Left ventricle myocardium inferior (tissue), 1 donor: ENCODE measurements around the gene PANK4. TPM values are rescaled to one million over a fixed set of nuclear protein-coding genes. Genes with fewer than 3 reads are reported as not detected.

ENCODE experiments used
- DNase-seq: peaks from one replicate; pipeline ENCODE4 v3.0.0-alpha.2; 2020
- H3K27ac ChIP-seq: fragments of 200-600 bp; replicated peaks from 2 replicates; pipeline ENCODE4 v1.8.0; 2021
- H3K27me3 ChIP-seq: fragments of 200-600 bp; 2 replicates; pipeline ENCODE4 v1.8.0; 2021; ENCODE audit warnings: low read depth
- H3K36me3 ChIP-seq: fragments of 200-600 bp; 2 replicates; pipeline ENCODE4 v1.8.0; 2021
- H3K4me1 ChIP-seq: fragments of 200-600 bp; 2 replicates; pipeline ENCODE4 v1.8.0; 2021
- H3K4me3 ChIP-seq: fragments of 200-600 bp; 2 replicates; pipeline ENCODE4 v1.8.0; 2021; ENCODE audit warnings: mild to moderate bottlenecking, moderate library complexity
- H3K9me3 ChIP-seq: fragments of 200-600 bp; replicated peaks from 2 replicates; pipeline ENCODE4 v1.8.0; 2021
- CTCF ChIP-seq: fragments of 200-600 bp; IDR thresholded peaks from 2 replicates; pipeline ENCODE4 v1.8.0; 2021; ENCODE audit warnings: antibody characterized with exemption, mild to moderate bottlenecking, borderline replicate concordance
- intact Hi-C: fragments of 100-400 bp; cut with micrococcal nuclease; formaldehyde crosslinking; loops from one replicate; pipeline ENCODE4 v1.11.0; 2022
- total RNA-seq: library from RNA; stranded (reverse); fragmentation: NEBNext Ultra II Directional; extraction: Animal tissue kit (Norgen Biotek cat#: 25700); gene quantifications from one replicate; pipeline ENCODE4 v1.2.1, GENCODE V29; 2021
- donor health status: DM: no; HTN: yes; CAD: no; lungs with severe emphysema.

Gene PANK4
- total RNA-seq, 1 donor from 2014 or later: 42.8 TPM

- peaks cover 23% of the 10 kb centered on the region for H3K36me3 ChIP-seq
- peaks cover 31% of the 10 kb centered on the region for H3K27me3 ChIP-seq
- TF ChIP-seq CTCF: no peak
- H3K4me3 ChIP-seq: no peak overlapping the region
- no peak overlapping the region for H3K27ac ChIP-seq
- DNase-seq: no peak
- peaks cover 10% of the 10 kb centered on the region for H3K4me1 ChIP-seq
- H3K9me3 ChIP-seq: no peaks in the 10 kb centered on the region
- intact Hi-C loops: no loop called here
Measured at GRCh38 chr1:2564006-2564814, 37.8 kb upstream of the PANK4 start.

- peaks cover 27% of the 10 kb centered on the region for H3K27me3 ChIP-seq
- no peaks in the 10 kb centered on the region for H3K9me3 ChIP-seq
- intact Hi-C loops: no loop called here
- H3K27ac ChIP-seq: no peak overlapping the region
- no peak for DNase-seq
- peaks cover 33% of the 10 kb centered on the region for H3K36me3 ChIP-seq
- H3K4me3 ChIP-seq: no peak overlapping the region
- no peak for TF ChIP-seq CTCF
- H3K4me1 ChIP-seq: peaks cover 20% of the 10 kb centered on the region
Measured at GRCh38 chr1:2563205-2563604, 36.8 kb upstream of the PANK4 start.

GRCh38 chr1:2561898-2562895 is 35.8 kb upstream of the PANK4 start:
- Histone ChIP-seq H3K36me3 (peaks cover 35% of the 10 kb centered on the region), H3K27me3 (peaks cover 23% of the 10 kb centered on the region), H3K4me3 (no peak overlapping the region), H3K9me3 (no peaks in the 10 kb centered on the region), H3K27ac (no peak overlapping the region), H3K4me1 (peaks cover 31% of the 10 kb centered on the region)
- peak; percentile 42 for TF ChIP-seq CTCF
- no peak for DNase-seq
- intact Hi-C loops: no loop called here

GRCh38 chr1:2561446-2561845 is 35.0 kb upstream of the PANK4 start:
- no peak overlapping the region for H3K4me3 ChIP-seq
- H3K9me3 ChIP-seq: no peaks in the 10 kb centered on the region
- peaks cover 19% of the 10 kb centered on the region for H3K27me3 ChIP-seq
- H3K4me1 ChIP-seq: peaks cover 38% of the 10 kb centered on the region
- H3K27ac ChIP-seq: no peak overlapping the region
- TF ChIP-seq CTCF: no peak
- DNase-seq: no peak
- intact Hi-C loops: no loop called here
- H3K36me3 ChIP-seq: peaks cover 35% of the 10 kb centered on the region

GRCh38 chr1:2560299-2561073 is 34.1 kb upstream of the PANK4 start:
- intact Hi-C loops: no loop called here
- no peak for DNase-seq
- TF ChIP-seq CTCF: no peak
- Histone ChIP-seq H3K4me1 (peaks cover 48% of the 10 kb centered on the region), H3K27ac (no peak overlapping the region), H3K27me3 (peaks cover 10% of the 10 kb centered on the region), H3K4me3 (no peak overlapping the region), H3K9me3 (no peaks in the 10 kb centered on the region), H3K36me3 (peaks cover 35% of the 10 kb centered on the region)
